CD4-positive, alpha-beta T cell treated with Interleukin-6 at 100 ng/mL for 8 hours (primary cell): ENCODE data around the gene SMG6.
"Not testable (repeated sequence)": the region's sequence is repeated elsewhere in the genome, so short reads cannot be mapped to it uniquely, and the experiment has no call there.

ENCODE experiments used
- DNase-seq: peaks from one replicate; pipeline ENCODE4 v3.0.0-alpha.2; 2020; ENCODE audit warnings: mixed read lengths, low spot score

The SMG6 gene

DNA sequence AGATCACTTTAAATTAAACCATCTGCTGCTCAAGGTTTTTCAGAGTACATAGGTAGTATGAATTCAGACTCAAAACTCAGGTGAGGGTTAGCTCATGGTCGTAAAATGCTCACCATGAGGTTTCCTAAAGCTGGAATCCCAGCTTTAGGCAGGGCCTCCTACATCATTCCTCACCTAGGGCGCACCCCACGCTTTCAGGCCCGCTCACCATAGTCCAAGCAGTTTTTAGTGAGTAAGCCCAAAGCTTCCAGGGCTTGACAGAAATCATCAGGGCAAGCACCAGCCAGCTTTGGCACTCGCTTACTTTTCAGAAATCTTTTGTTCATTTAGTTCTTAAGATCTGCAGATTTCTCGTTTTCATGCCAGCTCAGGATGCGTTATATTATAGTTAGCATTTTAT is 158.9 kb downstream of the SMG6 start:
- no peak for DNase-seq

DNA sequence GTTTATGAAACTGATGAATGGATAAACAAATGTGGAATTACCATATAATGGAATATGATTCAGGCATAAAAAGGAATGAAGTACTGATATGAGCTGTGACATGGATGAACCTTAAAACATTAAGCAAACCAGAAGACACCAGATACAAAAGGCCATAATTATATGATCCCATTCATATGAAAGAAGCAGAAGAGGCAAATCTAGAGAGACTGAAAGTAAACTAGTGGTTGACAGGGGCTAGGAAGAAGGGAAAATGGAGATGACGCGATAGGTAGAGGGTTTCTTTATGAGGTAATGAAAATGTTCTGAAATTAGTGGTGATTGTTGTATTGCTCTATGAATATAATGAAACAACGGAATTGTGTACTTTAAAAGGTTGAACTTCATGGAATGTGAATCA is 160.3 kb downstream of the SMG6 start:
- no peak for DNase-seq

DNA sequence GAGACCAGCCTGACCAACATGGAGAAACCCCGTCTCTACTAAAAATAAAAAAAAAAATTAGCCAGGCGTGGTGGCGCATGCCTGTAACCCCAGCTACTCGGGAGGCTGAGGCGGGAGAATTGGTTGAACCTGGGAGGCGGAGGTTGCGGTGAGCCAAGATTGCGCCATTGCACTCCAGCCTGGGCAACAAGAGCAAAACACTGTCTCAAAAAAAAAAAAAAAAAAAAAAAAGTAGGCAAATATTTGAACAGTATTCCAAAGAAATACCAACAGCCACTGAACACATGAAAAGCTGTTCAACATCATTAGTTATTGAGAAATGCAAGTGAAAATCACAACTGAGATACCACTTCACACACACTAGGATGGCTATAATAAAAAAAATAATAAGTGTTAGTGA is 160.9 kb downstream of the SMG6 start:
- not testable (repeated sequence) for DNase-seq

DNA sequence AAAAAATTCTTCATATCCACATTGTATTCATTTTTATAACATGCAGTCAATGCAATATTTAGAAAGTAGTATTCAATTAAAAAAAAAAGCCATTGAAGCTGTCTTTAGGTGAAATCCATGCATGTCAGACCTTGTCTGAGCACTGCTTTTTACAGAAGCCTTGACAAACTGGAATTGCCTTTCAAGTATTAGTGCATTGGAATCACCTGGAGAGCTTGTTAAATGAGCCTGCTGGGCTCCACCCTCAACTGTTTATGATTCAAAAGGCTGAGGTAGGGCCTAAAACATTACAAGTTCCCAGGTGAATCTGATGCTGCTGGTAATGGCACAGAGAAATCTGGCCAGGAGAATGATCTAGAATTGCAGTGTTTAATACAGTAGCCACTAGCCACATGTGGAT is 162.9 kb downstream of the SMG6 start:
- DNase-seq, result no peak

DNA sequence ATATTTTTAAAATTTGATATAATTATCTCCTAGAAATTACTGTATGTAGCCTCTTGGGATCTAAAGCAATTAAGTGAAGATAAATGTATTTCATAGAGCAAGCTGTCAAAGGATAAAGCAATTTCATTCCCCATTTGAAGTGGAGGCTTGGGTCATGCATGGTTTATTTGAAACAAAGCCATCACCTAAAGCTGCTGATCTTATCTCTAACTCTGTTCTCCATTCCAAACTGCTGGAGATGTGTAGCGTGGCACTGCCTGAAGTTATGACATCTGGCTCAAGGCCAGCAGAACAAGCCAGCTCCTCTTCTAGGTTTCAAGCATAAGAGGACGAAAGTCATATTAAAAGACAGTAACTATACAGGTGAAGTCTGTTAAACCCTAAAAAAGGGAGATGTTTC is 164.8 kb downstream of the SMG6 start:
- no peak for DNase-seq

DNA sequence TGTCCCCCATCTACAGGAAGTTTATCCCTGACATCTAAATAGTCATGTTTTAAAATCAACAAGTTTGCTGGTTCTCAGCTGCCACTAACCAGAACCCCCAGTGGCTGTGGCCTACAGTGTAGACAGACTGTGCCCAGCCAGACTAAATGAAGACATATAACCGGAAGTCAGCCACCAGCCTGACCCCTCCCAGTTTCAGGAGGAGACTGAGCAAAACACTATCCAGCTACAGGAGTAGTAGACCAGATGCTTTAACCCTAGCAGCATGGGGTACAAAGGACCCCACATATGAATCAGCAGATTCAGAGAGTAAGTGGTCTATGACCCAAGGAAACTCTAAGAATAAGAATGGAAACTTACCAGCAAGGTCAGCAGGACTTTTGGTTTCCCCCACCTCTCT is 165.3 kb downstream of the SMG6 start:
- peak; percentile 18 for DNase-seq

DNA sequence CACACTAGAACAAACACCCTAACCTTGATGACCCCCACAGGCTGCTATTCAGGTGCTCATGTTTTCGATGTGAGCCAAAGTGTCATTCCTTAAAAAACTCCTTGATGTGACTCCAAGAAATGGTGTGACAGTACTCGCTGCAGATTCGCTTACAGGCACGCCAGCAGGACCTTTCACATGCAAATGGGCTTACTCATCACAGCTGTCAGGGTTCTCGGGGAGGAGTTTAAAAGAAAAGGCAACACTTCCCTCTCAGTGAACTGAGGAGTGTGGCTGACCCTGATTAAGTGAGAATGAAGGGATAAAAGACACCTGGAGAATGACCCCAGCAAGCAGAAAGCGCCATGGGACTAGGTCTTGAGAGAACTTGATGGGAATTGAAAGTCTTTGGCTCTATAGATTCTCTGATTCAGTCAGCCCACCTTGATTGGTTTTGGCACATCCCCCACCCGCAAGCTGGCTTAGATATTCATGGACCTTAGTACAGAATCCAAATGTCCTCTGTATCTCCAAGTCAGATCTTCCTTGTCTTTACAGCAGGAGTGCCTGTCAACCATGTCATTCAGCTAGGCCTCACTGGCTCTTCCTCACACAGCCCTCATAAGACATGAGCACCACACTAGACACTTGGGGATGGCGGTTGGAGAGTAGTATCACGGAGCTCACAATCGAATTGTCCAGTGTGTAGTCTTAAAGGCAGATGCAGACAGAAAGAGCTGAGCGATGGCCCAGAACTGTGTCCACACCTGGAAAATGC is 166.1 kb downstream of the SMG6 start:
- no peak for DNase-seq

DNA sequence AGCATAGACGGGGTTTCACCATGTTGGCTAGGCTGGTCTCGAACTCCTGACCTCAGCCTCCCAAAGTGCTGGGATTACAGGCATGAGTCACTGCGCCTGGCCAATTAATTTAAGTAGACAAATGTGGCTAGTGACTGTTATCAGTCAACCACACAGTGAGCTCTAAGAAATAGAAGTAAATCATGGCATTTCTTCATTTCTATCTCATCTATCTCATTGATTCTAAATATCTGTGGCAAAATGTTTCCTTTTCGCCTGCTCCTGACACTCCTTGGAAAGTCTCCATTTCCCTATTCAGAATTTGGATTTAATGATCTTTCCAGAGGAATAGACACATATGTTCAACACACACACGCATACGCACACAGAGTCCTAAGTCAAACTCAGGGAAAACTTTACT is 167.3 kb downstream of the SMG6 start:
- no peak for DNase-seq

DNA sequence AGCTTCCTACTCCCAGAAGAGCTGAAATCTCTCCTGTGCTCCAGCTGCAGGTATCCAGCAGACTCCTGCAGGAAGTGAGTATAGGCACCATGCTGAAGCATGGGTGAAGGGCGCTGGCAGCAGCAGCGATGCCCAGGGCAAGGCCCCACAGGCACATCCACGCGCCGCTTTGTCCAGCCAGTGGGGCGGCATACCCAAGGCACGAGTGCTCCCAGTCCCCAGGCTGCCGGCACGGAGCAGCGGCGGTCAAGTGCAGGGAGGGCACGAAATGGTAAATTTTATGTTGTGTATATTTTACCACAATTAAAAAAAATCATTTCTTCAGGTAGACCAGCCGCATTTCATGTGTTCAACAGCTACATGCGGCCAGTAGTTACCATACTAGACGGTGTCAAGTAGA is 175.6 kb downstream of the SMG6 start:
- no peak for DNase-seq

DNA sequence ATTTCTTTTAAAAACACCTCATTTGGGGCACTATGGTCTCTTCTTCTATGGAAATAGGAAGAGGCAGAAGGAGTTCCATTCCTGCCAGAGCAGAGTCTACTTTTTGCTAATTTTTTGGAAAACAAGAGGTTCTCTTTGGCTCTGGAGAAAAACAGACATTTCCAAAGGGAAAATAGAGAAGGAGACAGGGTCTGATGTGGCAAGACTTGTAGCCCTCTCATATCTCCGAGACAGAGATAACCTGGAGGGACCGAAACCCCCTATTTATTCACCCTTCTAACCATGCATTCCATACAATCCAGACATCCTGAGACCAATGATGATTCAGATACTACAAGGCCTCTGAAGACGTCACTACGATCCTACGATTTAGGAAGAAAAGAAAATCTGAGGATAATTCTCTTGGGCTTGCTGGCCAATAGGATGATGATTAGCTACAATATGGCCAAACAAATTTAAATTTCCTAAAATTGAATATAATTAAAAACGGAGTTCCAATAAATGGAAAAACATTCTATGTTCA is 178.5 kb downstream of the SMG6 start:
- DNase-seq, result no peak

DNA sequence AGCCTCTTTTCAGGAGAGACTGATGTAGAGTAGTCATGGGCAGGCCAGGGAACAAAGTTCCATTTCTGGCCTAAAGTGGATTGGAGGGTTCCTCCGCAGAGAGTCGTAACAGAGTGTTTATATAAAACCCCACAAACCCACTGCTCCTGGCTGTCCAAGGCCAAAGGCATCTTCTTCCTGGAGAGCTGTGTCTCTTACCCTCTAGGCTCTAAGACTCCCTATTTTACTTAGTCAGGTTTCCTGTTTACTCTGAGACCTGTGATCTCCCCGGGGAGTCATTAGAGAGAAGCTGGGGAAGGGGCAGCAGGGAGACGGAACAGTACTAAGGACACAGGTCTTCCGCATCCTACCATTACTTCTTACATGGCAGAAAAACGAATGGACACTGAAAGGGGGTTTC is 179.2 kb downstream of the SMG6 start:
- no peak for DNase-seq

DNA sequence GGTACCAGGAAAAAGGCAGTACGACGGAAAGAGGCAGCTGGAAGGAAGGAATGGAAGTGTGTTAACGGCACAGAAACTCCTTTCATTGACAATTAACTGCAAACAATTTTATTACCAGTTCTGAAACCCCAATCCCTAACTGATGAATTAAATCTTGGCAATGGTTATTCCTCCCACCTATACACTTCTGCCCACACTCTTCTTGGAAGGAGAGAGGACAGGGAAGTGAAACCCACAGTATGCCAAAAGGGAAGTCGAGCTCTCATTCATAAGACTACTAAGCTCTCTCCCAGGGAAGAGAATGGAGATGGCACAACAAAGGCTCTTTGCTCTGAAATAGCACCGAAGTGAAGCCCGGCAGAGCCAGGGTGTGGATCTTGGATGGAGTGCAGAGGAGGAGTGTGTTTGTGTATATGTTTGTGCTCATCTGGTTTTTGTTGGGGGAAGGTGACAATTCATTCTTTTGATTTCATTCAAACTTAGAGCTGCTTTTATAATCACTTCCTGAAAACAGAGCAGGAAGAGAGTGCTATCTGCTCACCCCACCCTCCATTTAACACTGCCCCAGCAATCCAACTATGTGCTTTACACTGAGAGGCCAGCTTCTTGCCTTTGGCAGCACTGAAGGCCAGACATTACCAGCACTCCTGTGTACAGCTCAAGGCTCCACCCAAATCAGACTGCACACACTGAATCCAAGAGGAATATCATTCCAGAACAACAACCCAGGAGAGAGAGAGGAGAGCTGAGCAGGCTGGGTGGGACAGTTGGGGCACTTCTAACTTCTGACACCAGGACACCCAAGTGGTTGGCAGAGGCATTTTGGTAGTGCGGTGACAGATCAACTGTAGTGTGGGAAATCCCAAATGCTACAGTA is 180.0 kb downstream of the SMG6 start:
- no peak for DNase-seq

DNA sequence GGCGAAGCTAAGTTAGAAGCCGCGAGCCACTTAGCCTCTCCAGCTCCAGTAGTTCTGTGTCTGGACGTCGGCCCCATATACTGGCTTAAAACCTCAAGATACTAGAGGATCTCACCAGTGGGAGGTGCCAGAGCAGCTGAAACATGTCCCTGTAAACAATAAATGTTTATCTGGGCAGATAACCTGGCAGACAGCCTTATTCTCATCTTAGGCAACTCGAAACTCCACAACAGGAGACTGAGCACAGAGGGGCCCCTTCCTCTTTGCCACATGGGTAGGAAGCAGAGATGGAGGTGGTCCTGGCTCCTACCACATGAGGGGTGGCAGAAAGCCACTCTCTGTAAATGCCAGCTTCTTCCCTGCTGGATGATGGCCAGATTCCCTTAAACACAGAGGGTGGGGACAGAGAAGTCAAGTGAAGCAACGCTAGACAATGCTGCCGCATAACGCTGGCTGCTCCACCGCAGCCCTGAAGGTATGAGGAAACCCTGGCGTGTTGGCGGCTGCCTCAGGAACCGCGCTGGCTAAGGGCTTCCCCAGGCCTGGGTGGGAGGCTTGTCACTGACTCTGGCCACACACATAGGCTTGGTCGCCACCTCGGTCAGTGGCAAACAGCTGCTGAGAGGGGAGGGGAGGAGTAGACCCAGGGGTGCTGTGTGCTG is 180.8 kb downstream of the SMG6 start:
- DNase-seq, result no peak

DNA sequence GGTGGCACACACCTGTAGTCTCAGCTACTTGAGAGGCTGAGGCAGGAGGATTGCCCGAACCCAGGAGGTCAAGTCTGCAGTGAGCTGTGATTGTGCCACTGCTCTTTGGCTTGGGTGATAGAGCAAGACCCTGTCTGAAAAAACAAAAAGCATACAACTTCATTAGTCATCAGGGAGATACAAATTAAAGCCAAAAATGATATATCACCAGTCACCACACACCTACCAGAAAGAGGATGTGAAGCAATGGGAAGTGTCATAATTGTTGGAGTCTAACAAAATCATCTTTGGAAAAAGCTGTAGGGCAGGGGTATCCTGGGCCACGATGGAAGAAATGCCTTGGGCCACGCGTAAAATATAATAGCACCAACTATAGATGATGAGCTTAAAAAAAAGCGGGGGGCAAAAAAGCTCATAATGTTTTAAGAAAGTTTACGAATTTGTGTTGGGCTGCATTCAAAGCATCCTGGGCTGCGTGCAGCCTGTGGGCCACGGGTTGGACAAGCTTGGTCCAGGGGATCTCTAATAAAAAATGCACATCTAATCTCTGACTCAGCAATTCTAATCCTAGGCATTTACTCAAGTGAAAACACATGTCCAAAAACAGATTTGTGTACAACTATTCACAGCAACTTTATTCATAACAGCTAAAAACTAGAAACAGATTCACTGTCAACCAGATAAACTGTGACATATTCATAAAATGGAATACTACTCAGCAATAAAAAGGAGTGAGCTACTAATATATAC is 182.8 kb downstream of the SMG6 start:
- no peak for DNase-seq

DNA sequence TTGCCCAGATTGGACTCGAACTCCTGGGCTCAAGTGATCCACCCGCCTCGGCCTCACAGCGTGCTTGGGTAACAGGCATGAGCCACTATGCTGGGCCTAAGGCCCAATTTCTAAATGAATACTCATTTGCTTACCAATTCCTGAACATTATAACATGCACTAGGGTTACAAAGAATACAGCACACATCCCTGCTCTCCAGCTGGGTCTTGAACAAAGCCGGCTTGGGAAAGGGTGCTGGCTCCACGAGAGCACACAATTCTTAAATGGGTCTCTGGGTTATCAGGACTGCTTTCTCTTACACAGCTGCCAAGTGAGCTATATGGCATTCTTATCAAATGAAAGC is 190.3 kb downstream of the SMG6 start:
- no peak for DNase-seq

DNA sequence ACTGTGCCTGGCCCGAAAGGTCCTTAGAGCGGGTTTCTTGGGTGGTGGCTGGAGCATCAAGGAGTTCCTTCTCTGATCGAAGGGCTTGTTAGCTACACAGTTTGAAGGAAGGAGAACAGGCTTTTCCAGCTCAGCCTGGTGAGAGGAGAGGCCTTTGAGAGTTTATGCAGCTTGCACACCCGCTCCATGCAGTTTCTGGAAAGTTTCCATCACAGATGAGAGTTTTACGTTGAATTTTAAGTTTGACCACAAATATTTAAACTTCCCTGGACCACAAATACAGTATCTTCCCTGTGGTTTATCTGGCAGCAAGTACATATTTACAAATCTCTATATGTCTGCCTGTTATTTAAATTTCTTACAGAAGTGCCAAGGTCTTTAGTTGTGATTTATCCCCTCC is 191.9 kb downstream of the SMG6 start:
- DNase-seq, result no peak

DNA sequence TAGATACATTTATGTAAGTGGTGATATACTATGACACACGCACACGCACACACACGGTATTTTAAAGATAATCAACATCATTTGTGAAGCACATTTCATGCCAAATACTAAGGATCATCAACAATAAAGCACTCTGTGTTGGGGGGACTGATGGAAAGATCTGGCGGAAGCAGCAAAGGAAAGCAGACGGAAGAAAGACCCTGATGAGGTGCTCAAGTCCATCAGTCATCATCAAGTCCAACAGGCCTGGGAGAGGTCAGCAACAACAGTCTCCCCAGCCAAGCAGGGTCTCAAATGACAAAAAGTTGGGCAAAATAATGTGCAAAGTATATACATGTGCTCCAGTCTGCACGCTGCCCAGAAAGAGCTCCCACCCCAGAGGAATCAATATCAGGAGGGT is 193.1 kb downstream of the SMG6 start:
- no peak for DNase-seq

DNA sequence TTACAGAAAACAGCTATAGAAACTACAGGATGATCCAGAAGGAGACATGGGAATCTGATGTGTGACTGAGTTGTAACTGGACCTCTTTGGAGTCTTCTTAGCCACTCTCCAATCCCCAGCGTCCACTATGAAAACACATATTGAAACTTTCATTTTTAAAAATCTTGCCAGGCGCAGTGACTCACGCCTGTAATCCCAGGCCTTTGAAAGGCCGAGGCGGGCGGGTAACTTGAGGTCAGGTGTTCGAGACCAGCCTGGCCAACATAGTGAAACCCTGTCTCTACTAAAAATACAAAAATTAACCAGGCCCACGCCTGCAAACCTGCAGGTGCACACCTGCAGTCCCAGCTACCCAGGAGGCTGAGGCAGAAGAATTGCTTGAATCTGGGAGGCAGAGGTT is 195.4 kb downstream of the SMG6 start:
- DNase-seq, result no peak

DNA sequence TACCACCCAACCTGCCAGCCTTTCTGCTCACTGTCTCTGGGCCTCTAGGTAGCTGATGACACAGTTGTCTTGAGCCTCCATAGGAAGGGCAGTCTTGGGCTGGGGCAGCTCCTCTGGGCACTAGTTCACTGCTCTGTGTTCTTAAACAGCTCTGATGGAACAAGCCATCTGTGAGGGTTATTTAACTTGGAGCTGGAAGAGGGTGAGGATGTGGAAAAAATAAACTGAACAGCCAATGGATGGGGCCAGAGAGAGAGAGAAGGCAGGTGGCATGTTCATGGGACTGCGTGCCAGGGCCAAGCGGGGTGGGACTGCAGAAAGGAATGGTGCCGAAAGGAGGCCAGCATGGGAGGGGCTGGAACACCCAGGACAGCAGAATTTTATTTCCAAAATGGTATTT is 196.1 kb downstream of the SMG6 start:
- DNase-seq, result no peak

DNA sequence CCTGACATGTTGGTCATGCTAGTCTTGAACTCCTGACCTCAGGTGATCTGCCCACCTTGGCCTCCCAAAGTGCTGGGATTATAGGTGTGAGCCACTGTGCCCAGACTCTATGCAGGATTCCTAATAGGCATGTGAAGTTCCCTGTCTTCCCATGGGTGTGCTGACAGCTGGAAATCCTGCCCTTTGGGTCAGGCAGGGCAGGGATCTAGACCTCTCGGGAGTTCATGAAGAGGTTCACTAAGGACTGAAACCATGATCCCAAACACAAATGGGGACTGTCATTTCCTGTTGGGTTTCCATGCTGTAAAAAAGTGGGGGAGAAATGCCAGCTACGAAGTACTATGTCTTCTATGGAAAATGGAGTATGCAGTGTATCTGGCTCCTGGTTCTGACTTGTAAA is 196.5 kb downstream of the SMG6 start:
- no peak for DNase-seq

DNA sequence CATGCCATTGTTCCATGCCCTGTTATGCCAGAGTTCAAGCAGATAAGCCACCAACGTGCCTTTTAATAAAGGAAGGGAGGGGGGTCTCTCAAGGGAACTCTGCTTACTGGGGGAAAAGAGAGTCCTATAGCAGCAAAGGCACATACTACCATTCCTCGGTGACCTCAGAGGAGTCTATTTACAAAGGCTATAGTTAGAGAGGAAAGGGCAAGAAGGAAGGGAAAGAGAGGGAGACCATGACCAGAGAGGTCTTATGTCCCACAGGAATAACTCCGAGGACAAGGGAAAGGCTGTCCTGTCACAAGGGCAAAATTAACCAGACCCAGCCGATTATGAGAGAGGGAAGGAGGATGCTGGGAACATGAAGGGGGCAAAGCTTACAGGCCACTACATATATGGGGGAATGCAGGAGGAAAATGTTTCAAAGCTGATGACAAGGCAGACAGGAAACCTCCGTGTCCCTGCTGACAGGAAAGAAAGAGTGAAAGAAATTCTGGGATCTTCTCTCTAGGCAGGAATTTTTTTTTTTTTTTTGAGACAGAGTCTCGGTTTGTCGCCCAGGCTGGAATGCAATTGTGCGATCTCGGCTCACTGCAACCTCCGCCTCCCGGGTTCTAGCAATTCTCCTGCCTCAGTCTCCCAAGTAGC is 197.2 kb downstream of the SMG6 start:
- DNase-seq, result no peak

DNA sequence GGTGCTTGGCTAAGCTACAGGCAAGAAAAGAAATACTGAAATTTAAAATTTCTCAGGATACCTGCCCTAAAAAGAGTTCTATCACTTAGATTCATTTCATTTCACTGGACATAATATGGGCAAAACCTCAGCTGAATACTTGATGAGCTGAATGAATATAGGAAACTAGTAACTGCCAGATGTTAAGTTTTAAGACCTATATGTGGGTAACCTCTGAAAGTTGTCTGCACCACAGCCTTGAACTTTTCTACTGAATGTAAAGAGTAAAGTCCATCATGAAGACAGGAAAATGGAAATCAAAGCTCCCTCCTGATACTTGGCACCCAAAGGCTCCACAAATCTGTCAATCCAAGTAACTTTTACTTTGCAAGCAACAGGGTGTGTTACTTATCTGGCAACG is 197.9 kb downstream of the SMG6 start:
- no peak for DNase-seq
